B cell (primary cell): ENCODE results near the gene ERCC4.

ENCODE experiments used
- EZH2 ChIP-seq: IDR thresholded peaks from 2 replicates; pipeline ENCODE4 v1.6.1; 2012; ENCODE audit warnings: borderline replicate concordance, low read depth, mild to moderate bottlenecking, moderate library complexity, low read length; ENCODE audit not compliant: insufficient read depth, poor library complexity, severe bottlenecking
- TF ChIP-seq, protein P1 (sequence below): fragments of 200-600 bp; IDR thresholded peaks from one replicate; pipeline ENCODE4 v1.8.0; 2022; ENCODE audit warnings: antibody characterized with exemption, mild to moderate bottlenecking

DNA sequence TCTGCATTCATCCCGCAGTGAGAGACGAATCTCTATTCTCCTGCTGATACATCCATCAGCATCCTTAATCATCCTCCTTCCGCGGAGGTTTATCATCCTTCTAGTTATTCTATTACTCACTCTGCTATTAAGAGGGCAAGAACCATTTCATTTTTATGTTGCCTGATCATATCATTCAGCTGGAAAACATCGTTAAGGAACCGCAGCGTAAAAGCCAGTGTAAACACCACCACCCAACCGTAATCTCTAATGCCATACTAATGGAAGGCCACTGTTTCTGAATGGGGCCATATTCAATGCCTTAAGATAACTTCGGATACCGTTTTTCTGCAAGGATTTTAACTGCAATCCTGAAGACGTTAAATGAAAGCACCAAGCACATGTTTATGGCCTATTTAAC lies 36.7 kb upstream of the ERCC4 start:
- TF ChIP-seq, protein P1, sequence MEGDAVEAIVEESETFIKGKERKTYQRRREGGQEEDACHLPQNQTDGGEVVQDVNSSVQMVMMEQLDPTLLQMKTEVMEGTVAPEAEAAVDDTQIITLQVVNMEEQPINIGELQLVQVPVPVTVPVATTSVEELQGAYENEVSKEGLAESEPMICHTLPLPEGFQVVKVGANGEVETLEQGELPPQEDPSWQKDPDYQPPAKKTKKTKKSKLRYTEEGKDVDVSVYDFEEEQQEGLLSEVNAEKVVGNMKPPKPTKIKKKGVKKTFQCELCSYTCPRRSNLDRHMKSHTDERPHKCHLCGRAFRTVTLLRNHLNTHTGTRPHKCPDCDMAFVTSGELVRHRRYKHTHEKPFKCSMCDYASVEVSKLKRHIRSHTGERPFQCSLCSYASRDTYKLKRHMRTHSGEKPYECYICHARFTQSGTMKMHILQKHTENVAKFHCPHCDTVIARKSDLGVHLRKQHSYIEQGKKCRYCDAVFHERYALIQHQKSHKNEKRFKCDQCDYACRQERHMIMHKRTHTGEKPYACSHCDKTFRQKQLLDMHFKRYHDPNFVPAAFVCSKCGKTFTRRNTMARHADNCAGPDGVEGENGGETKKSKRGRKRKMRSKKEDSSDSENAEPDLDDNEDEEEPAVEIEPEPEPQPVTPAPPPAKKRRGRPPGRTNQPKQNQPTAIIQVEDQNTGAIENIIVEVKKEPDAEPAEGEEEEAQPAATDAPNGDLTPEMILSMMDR: no peak
- TF ChIP-seq EZH2: no peak
